Measurements from ENCODE around the gene KRT76. TPM values are rescaled to one million over a fixed set of nuclear protein-coding genes. Genes with fewer than 3 reads are reported as not detected.

KRT76 gene
- total RNA-seq, 4 donors from 2014 or later = not detected

- H3K4me1 ChIP-seq = no peaks in the 10 kb centered on the region
- DNase-seq = no peak
- no peaks in the 10 kb centered on the region for H3K36me3 ChIP-seq
- H3K27me3 ChIP-seq = no peaks in the 10 kb centered on the region
- no peaks in the 10 kb centered on the region for H3K9me3 ChIP-seq
- intact Hi-C loops (cut with DNase I; ENCODE audit: low total_unique reads) = no loop called here
- H3K27ac ChIP-seq = no peak overlapping the region
- no peak for TF ChIP-seq CTCF (IDR thresholded peaks at IDR 0.05)
- TF ChIP-seq POLR2A (IDR thresholded peaks at IDR 0.05) = no peak
- no peak overlapping the region for H3K4me3 ChIP-seq
Observed at GRCh38 chr12:52812749-52813148, 35.6 kb upstream of the KRT76 start.

GRCh38 chr12:52812073-52812400 is 34.9 kb upstream of the KRT76 start:
- no peak for TF ChIP-seq CTCF (IDR thresholded peaks at IDR 0.05)
- TF ChIP-seq POLR2A (IDR thresholded peaks at IDR 0.05) = no peak
- no peak overlapping the region for H3K27ac ChIP-seq
- no peaks in the 10 kb centered on the region for H3K36me3 ChIP-seq
- intact Hi-C loops (cut with DNase I; ENCODE audit: low total_unique reads) = no loop called here
- H3K4me3 ChIP-seq = no peak overlapping the region
- H3K27me3 ChIP-seq = no peaks in the 10 kb centered on the region
- H3K4me1 ChIP-seq = no peaks in the 10 kb centered on the region
- H3K9me3 ChIP-seq = no peaks in the 10 kb centered on the region
- no peak for DNase-seq

GRCh38 chr12:52811191-52812072 is 34.3 kb upstream of the KRT76 start:
- TF ChIP-seq POLR2A (IDR thresholded peaks at IDR 0.05) = no peak
- no peak for TF ChIP-seq CTCF (IDR thresholded peaks at IDR 0.05)
- DNase-seq = no peak
- H3K4me1 ChIP-seq = no peaks in the 10 kb centered on the region
- no peak overlapping the region for H3K4me3 ChIP-seq
- no peak overlapping the region for H3K27ac ChIP-seq
- no peaks in the 10 kb centered on the region for H3K27me3 ChIP-seq
- H3K36me3 ChIP-seq = no peaks in the 10 kb centered on the region
- intact Hi-C loops (cut with DNase I; ENCODE audit: low total_unique reads) = no loop called here
- no peaks in the 10 kb centered on the region for H3K9me3 ChIP-seq

GRCh38 chr12:52810554-52810953 is 33.4 kb upstream of the KRT76 start:
- no peaks in the 10 kb centered on the region for H3K4me1 ChIP-seq
- intact Hi-C loops (cut with DNase I; ENCODE audit: low total_unique reads) = no loop called here
- no peak for DNase-seq
- no peak overlapping the region for H3K4me3 ChIP-seq
- H3K36me3 ChIP-seq = no peaks in the 10 kb centered on the region
- no peak overlapping the region for H3K27ac ChIP-seq
- H3K9me3 ChIP-seq = no peaks in the 10 kb centered on the region
- H3K27me3 ChIP-seq = no peaks in the 10 kb centered on the region
- no peak for TF ChIP-seq POLR2A (IDR thresholded peaks at IDR 0.05)
- no peak for TF ChIP-seq CTCF (IDR thresholded peaks at IDR 0.05)

- TF ChIP-seq CTCF (IDR thresholded peaks at IDR 0.05) = no peak
- no peak for TF ChIP-seq POLR2A (IDR thresholded peaks at IDR 0.05)
- H3K4me1 ChIP-seq = no peaks in the 10 kb centered on the region
- no peak for DNase-seq
- H3K27me3 ChIP-seq = no peaks in the 10 kb centered on the region
- H3K36me3 ChIP-seq = no peaks in the 10 kb centered on the region
- no peak overlapping the region for H3K4me3 ChIP-seq
- no peak overlapping the region for H3K27ac ChIP-seq
- intact Hi-C loops (cut with DNase I; ENCODE audit: low total_unique reads) = no loop called here
- no peaks in the 10 kb centered on the region for H3K9me3 ChIP-seq
Observed at GRCh38 chr12:52809166-52809565, 32.0 kb upstream of the KRT76 start.

Data from uterus (tissue), 4 donors.